AG09309 (cell line): Measurements from ENCODE around the gene TMEM214.

Experiments
- DNase-seq: peaks from one replicate; pipeline ENCODE4 v3.0.0-alpha.2; 2010; ENCODE audit warnings: low read depth
- H3K4me3 ChIP-seq: 2 replicates; pipeline ENCODE4 v1.5.1; 2011; ENCODE audit warnings: mild to moderate bottlenecking, low read depth, low read length, moderate library complexity; ENCODE audit not compliant: control insufficient read depth
- CTCF ChIP-seq: IDR thresholded peaks from 2 replicates; pipeline ENCODE4 v1.5.1; 2011; ENCODE audit warnings: mild to moderate bottlenecking, low read depth, low read length, inconsistent platforms; ENCODE audit not compliant: insufficient read depth, control insufficient read depth; ENCODE audit errors: missing control alignments

TMEM214 gene

GRCh38 chr2:27076323-27076722, 43.6 kb downstream of the TMEM214 start:
- TF ChIP-seq CTCF, result no peak

GRCh38 chr2:27077231-27077630, 44.5 kb downstream of the TMEM214 start:
- no peak overlapping the region for H3K4me3 ChIP-seq
- no peak for DNase-seq
- TF ChIP-seq CTCF, result no peak

More at GRCh38 chr2:27076323-27076722, 43.6 kb downstream of the TMEM214 start:
- H3K4me3 ChIP-seq, result no peak overlapping the region
- no peak for DNase-seq

GRCh38 chr2:27078267-27079194, 45.8 kb downstream of the TMEM214 start, which contains the start of gene EMILIN1:
Gene EMILIN1 (plus strand): TSS chr2:27078615. CDS start chr2:27079066, 451 bp downstream.
- TF ChIP-seq CTCF, result no peak
- peak; percentile 89 for DNase-seq
- H3K4me3 ChIP-seq, result peak within 1 kb of the TSS; percentile 92

GRCh38 chr2:27079233-27080139, 46.7 kb downstream of the TMEM214 start:
- no peak for TF ChIP-seq CTCF
- H3K4me3 ChIP-seq, result peak overlapping the region; percentile 92
- no peak for DNase-seq

- H3K4me3 ChIP-seq, result peak overlapping the region; percentile 92
- TF ChIP-seq CTCF, result no peak
- no peak for DNase-seq
These were observed 47.3 kb downstream of the TMEM214 start for GRCh38 chr2:27080140-27080469.

- no peak for TF ChIP-seq CTCF
- DNase-seq, result no peak
- H3K4me3 ChIP-seq, result peak overlapping the region; percentile 92
These were observed 47.8 kb downstream of the TMEM214 start for GRCh38 chr2:27080603-27080936.
